HL-60 (cell line): Measurements from ENCODE around the gene NNMT.
A peak's percentile ranks its signal among the peaks of the same experiment; 100 is the strongest.

ENCODE experiments used
- DNase-seq, 2 experiments: peaks; one replicate each; pipeline ENCODE4 v3.0.0-alpha.2; 2010 to 2020; ENCODE audit warnings: low read depth in 1 of 2, low spot score in 1 of 2
- H3K27ac ChIP-seq: fragments of 250-450 bp; sonication (Bioruptor Pico); replicated peaks from 2 replicates; pipeline ENCODE4 v1.5.1; 2020; ENCODE audit warnings: mild to moderate bottlenecking, moderate library complexity
- H3K27me3 ChIP-seq: fragments of 250-450 bp; sonication (Bioruptor Pico); 2 replicates; pipeline ENCODE4 v1.5.1; 2021; ENCODE audit warnings: mild to moderate bottlenecking, moderate library complexity; ENCODE audit not compliant: insufficient read depth, poor library complexity, severe bottlenecking
- H3K4me3 ChIP-seq: replicated peaks from 2 replicates; pipeline ENCODE4 v1.5.1; 2011; ENCODE audit warnings: mild to moderate bottlenecking, control low read depth, low read length; ENCODE audit not compliant: insufficient read depth
- CTCF ChIP-seq: IDR thresholded peaks from one replicate; pipeline ENCODE4 v1.5.1; 2011; ENCODE audit warnings: low read length, control low read depth, inconsistent platforms; ENCODE audit not compliant: insufficient read depth
- GABPA ChIP-seq: IDR thresholded peaks from 2 replicates; pipeline ENCODE4 v1.6.1; 2012; ENCODE audit warnings: low read depth
- POLR2AphosphoS5 ChIP-seq: IDR thresholded peaks from 2 replicates; pipeline ENCODE4 v1.6.1; 2012; ENCODE audit warnings: low read depth
- REST ChIP-seq: IDR thresholded peaks from 2 replicates; pipeline ENCODE4 v1.6.1; 2012; ENCODE audit warnings: low read depth; ENCODE audit not compliant: insufficient replicate concordance
- SPI1 ChIP-seq: IDR thresholded peaks from 2 replicates; pipeline ENCODE4 v1.6.1; 2012; ENCODE audit warnings: low read depth, mild to moderate bottlenecking, borderline replicate concordance

The NNMT gene

GRCh38 chr11:114304065-114304464, 7.9 kb downstream of the NNMT start:
- no peaks in the 10 kb centered on the region for H3K27me3 ChIP-seq
- TF ChIP-seq REST (no peak), SPI1 (no peak), CTCF (no peak), POLR2AphosphoS5 (no peak)
- H3K4me3 ChIP-seq = no peak overlapping the region
- no peak for DNase-seq
- H3K27ac ChIP-seq = no peak overlapping the region

- DNase-seq = no peak
- TF ChIP-seq REST (no peak), GABPA (no peak), SPI1 (no peak), CTCF (no peak), POLR2AphosphoS5 (no peak)
- no peak overlapping the region for H3K4me3 ChIP-seq
- no peaks in the 10 kb centered on the region for H3K27me3 ChIP-seq
- no peak overlapping the region for H3K27ac ChIP-seq
These were observed 8.8 kb downstream of the NNMT start for GRCh38 chr11:114304969-114305368.

- Histone ChIP-seq H3K27me3 (no peaks in the 10 kb centered on the region), H3K27ac (peak overlapping the region; percentile 45), H3K4me3 (no peak overlapping the region)
- DNase-seq = peak in 1 of 2 experiments; percentile 36
- 0 out of 2 replicates have a peak, but pooled peaks have one; percentile 31 for TF ChIP-seq POLR2AphosphoS5
- TF ChIP-seq CTCF = no peak
These were observed 11.5 kb downstream of the NNMT start for GRCh38 chr11:114307524-114308203.

- Histone ChIP-seq H3K27ac (peak overlapping the region; percentile 45), H3K27me3 (no peaks in the 10 kb centered on the region), H3K4me3 (no peak overlapping the region)
- peak; percentile 23 to 71 for DNase-seq
- TF ChIP-seq SPI1 (no peak; the same call in 1 of the 2 replicates), POLR2AphosphoS5 (peak; percentile 56)
These were observed 12.5 kb downstream of the NNMT start for GRCh38 chr11:114308689-114309089.
